GM12801 (cell line): ENCODE results near the gene DPP10.

Experiments used
- TF ChIP-seq, protein P1 (sequence below): IDR thresholded peaks from one replicate; pipeline ENCODE4 v1.5.1; 2011; ENCODE audit warnings: control low read depth; ENCODE audit not compliant: insufficient read length; ENCODE audit errors: extremely low read depth

DPP10 gene

DNA sequence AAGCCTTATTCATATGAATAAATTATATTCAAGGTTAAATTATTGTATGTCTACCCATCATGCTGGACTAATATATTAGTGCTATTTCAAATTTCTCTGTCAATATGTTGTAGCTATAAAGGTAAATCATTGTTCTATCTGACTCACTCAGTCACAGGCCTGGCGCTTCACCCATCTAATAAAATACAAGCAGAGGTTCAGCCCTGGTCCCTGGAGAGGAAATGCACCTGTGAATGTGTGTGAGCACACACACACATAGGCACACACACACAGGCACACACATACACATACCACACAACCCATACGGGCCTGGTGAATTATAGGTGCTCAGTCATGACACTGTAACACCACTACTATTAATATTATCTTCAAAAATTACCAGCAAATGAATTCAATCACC, 1396.1 kb downstream of the DPP10 start:
- TF ChIP-seq, protein P1, sequence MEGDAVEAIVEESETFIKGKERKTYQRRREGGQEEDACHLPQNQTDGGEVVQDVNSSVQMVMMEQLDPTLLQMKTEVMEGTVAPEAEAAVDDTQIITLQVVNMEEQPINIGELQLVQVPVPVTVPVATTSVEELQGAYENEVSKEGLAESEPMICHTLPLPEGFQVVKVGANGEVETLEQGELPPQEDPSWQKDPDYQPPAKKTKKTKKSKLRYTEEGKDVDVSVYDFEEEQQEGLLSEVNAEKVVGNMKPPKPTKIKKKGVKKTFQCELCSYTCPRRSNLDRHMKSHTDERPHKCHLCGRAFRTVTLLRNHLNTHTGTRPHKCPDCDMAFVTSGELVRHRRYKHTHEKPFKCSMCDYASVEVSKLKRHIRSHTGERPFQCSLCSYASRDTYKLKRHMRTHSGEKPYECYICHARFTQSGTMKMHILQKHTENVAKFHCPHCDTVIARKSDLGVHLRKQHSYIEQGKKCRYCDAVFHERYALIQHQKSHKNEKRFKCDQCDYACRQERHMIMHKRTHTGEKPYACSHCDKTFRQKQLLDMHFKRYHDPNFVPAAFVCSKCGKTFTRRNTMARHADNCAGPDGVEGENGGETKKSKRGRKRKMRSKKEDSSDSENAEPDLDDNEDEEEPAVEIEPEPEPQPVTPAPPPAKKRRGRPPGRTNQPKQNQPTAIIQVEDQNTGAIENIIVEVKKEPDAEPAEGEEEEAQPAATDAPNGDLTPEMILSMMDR, result no peak

DNA sequence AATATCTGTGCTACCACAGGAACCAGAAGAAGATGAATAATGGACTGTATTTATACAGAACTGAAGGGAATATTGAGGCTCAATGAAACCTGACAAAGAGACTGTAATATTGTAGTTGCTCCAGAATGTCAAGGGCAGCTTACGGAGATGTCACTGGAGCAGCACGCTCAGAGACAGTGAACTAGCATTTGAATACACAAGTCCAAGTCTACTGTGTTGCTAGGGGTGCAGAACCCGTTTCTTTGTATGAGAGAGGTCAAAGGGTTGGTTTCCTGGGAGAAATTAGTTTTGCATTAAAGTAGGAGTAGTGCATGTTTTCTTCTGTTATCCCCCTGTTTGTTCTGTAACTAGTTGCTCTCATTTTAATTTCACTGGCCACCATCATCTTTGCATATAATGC, 1399.9 kb downstream of the DPP10 start:
- TF ChIP-seq, protein P1, result no peak

DNA sequence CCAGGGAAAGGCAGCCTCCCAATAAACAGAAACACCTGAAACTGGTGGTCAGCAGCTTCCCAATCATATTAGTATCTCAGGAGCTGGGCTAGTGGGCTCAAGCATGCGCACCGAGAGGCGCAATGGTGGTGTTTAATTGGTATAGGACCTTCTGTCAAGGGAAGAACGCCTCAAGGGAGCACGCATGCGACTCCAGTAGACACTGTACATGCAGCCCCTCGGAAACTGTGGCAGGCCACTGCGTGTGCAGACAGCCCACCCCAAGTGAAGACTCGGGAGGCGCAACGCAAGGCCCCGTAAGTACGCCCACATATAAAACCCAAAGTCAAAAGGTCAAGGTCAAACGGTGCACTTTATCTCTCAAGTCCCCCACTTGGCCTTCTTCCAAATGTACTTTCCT, 1405.8 kb downstream of the DPP10 start:
- TF ChIP-seq, protein P1, result no peak

DNA sequence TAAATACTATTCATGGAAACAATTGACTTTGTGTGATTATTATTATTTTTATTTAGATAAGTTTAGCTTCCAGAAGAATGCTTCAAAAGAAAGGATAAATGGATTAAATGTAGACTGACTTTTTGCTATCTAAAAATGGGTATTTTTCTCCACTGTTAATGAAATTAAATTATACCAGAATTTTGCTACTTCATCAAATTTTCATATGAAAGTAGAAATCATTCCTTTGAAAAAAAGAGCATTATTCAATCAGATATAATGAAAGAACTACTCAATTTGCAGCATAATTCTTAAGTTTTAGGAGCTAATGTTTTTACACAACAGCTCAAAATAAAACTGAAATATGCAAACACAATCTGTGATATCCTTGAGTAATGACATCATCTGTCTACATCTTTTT, 1424.6 kb downstream of the DPP10 start:
- TF ChIP-seq, protein P1, result no peak

DNA sequence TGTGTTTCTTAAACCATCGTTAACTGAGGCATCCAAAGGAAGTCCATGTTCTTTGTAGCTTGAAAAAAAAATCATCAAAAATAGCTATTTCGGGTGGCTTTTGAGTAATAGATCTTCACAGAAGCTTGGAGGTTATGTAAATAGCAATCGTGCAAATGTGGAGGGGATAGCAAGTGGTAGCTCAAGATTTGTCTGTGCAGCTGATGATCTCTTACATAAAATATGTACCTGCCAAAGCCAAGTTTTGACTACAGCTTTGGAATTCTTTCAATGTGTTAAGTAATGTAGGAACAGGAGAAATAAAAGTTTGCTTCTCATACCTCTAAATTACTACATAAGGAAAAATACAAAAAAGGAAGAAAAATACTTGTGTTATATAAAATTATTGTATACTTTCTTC, 1432.0 kb downstream of the DPP10 start:
- TF ChIP-seq, protein P1, result no peak

DNA sequence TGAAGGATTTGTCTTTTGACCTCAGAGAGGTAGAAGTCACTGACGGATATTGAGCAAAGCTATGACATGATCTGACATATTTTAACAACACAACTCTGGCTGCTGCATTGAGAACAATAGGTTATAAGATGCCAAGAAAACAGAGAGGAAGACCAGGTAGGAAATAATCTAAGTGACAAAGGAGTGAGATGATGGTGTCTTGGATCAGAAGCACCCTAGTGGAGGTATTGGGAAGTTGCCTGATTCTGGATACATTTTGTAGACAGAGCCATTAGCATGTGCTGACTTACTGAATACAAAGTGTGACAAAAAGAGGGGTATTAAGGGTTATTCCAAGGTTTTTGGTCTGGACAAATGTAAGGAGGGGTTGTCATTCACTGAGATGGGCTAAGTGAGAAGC, 1438.1 kb downstream of the DPP10 start:
- TF ChIP-seq, protein P1, result no peak

DNA sequence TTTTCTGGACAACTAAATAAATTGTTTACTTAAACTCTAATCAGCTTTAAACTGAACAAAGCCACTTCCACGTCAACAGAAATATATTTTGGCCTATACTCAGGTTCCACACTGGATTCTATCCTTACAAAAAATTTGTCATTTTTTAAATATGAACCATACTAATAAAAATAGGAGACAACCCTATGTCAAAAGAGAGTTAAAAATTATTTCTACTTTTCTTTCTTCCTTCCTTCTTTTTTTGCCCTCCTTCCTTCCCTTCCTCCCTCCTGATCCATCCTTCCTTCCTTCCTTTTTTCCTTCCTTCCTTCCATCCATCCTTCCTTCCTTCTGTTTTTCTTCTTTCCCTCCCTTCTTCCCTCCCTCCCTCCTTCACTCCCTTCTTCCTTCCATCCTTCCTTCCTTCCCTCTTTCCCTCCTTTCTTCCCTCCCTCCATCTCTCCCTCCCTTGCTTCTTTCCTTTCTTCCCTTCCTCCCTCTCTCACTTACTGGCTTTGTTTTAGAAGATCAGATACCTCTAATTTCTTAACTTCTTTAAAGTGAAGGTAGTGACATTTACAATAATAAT, 1444.9 kb downstream of the DPP10 start:
- TF ChIP-seq, protein P1, result no peak
